RWPE2 (cell line): ENCODE data around the gene SPNS3.
A peak's percentile ranks its signal among the peaks of the same experiment; 100 is the strongest.

Source experiments
- ATAC-seq: fragments of 200-7000 bp; cut with Tn5 transposase; 3 replicates; pipeline ENCODE4 v1.9.1; 2021; ENCODE audit warnings: low read depth
- DNase-seq: peaks from one replicate; pipeline ENCODE4 v3.0.0-alpha.2; 2020; ENCODE audit warnings: low spot score
- H3K27ac ChIP-seq: fragments of 450-650 bp; 2 replicates; pipeline ENCODE4 v1.5.1; 2017; ENCODE audit warnings: mild to moderate bottlenecking; ENCODE audit not compliant: poor library complexity, severe bottlenecking
- H3K27me3 ChIP-seq: fragments of 250-450 bp; sonication (Bioruptor Pico); 2 replicates; pipeline ENCODE4 v1.5.1; 2021; ENCODE audit warnings: mild to moderate bottlenecking, moderate library complexity; ENCODE audit not compliant: insufficient read depth, poor library complexity, severe bottlenecking
- H3K36me3 ChIP-seq: fragments of 250-450 bp; sonication (Bioruptor Pico); 2 replicates; pipeline ENCODE4 v1.5.1; 2020; ENCODE audit warnings: low read depth, mild to moderate bottlenecking, moderate library complexity
- H3K4me1 ChIP-seq: fragments of 250-450 bp; sonication (Bioruptor Pico); 2 replicates; pipeline ENCODE4 v1.5.1; 2021; ENCODE audit warnings: mild to moderate bottlenecking, moderate library complexity; ENCODE audit not compliant: insufficient read depth, poor library complexity, severe bottlenecking
- H3K4me3 ChIP-seq: fragments of 250-450 bp; sonication (Bioruptor Pico); 2 replicates; pipeline ENCODE4 v1.5.1; 2021; ENCODE audit warnings: mild to moderate bottlenecking, moderate library complexity; ENCODE audit not compliant: severe bottlenecking
- H3K9me3 ChIP-seq: fragments of 250-450 bp; sonication (Bioruptor Pico); 2 replicates; pipeline ENCODE4 v1.5.1; 2021; ENCODE audit warnings: mild to moderate bottlenecking, moderate library complexity; ENCODE audit not compliant: severe bottlenecking
- TF ChIP-seq, protein P1 (sequence below): fragments of 450-650 bp; IDR thresholded peaks from one replicate; pipeline ENCODE4 v1.5.1; 2017; ENCODE audit warnings: mild to moderate bottlenecking, moderate library complexity; ENCODE audit not compliant: poor library complexity, severe bottlenecking

The SPNS3 gene

GRCh38 chr17:4472286-4472685, 38.5 kb downstream of the SPNS3 start:
- TF ChIP-seq, protein P1, sequence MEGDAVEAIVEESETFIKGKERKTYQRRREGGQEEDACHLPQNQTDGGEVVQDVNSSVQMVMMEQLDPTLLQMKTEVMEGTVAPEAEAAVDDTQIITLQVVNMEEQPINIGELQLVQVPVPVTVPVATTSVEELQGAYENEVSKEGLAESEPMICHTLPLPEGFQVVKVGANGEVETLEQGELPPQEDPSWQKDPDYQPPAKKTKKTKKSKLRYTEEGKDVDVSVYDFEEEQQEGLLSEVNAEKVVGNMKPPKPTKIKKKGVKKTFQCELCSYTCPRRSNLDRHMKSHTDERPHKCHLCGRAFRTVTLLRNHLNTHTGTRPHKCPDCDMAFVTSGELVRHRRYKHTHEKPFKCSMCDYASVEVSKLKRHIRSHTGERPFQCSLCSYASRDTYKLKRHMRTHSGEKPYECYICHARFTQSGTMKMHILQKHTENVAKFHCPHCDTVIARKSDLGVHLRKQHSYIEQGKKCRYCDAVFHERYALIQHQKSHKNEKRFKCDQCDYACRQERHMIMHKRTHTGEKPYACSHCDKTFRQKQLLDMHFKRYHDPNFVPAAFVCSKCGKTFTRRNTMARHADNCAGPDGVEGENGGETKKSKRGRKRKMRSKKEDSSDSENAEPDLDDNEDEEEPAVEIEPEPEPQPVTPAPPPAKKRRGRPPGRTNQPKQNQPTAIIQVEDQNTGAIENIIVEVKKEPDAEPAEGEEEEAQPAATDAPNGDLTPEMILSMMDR, result no peak
- no peak overlapping the region for H3K27ac ChIP-seq
- no peak overlapping the region for H3K4me3 ChIP-seq
- no peaks in the 10 kb centered on the region for H3K27me3 ChIP-seq
- no peaks in the 10 kb centered on the region for H3K4me1 ChIP-seq
- no peaks in the 10 kb centered on the region for H3K9me3 ChIP-seq
- no peaks in the 10 kb centered on the region for H3K36me3 ChIP-seq
- ATAC-seq, result no peak
- DNase-seq, result no peak

GRCh38 chr17:4474093-4474492, 40.4 kb downstream of the SPNS3 start:
- no peak for DNase-seq
- no peaks in the 10 kb centered on the region for H3K9me3 ChIP-seq
- no peaks in the 10 kb centered on the region for H3K27me3 ChIP-seq
- no peaks in the 10 kb centered on the region for H3K36me3 ChIP-seq
- no peak overlapping the region for H3K27ac ChIP-seq
- no peaks in the 10 kb centered on the region for H3K4me1 ChIP-seq
- no peak overlapping the region for H3K4me3 ChIP-seq
- ATAC-seq, result no peak
- TF ChIP-seq, protein P1, result no peak

GRCh38 chr17:4475001-4475400, 41.3 kb downstream of the SPNS3 start:
- Histone ChIP-seq H3K4me1 (no peaks in the 10 kb centered on the region), H3K27me3 (no peaks in the 10 kb centered on the region), H3K4me3 (no peak overlapping the region), H3K9me3 (no peaks in the 10 kb centered on the region), H3K36me3 (no peaks in the 10 kb centered on the region), H3K27ac (no peak overlapping the region)
- TF ChIP-seq, protein P1, result no peak
- ATAC-seq (no peak), DNase-seq (no peak)

DNA sequence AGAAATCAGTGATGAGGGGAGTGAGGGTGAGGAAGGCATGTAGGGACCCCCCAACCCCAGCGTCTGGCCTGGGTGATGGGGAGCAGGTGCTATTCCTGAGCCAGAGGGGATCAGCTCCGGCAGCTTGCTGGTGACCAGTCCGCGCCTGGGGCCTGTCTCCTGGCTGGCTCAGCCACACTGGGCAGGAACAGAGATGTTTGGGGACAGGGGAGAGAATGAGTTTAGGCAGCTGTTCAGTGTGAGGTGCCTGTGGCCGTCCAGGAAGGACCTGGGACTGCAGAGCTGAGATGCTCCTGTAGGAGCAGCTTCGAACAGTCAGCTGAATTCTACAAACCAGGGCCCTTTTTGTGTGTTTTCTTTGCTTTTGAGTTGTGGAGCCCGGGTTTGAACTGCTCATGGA, 41.7 kb downstream of the SPNS3 start:
- TF ChIP-seq, protein P1, result no peak
- Histone ChIP-seq H3K27me3 (no peaks in the 10 kb centered on the region), H3K9me3 (no peaks in the 10 kb centered on the region), H3K4me1 (no peaks in the 10 kb centered on the region), H3K4me3 (no peak overlapping the region), H3K27ac (no peak overlapping the region), H3K36me3 (no peaks in the 10 kb centered on the region)
- ATAC-seq (no peak), DNase-seq (no peak)

GRCh38 chr17:4476017-4476416, 42.3 kb downstream of the SPNS3 start:
- no peaks in the 10 kb centered on the region for H3K9me3 ChIP-seq
- H3K36me3 ChIP-seq, result no peaks in the 10 kb centered on the region
- H3K27ac ChIP-seq, result no peak overlapping the region
- H3K4me1 ChIP-seq, result no peaks in the 10 kb centered on the region
- ATAC-seq (peak; percentile 11; the same call in 1 of the 3 replicates), DNase-seq (no peak)
- TF ChIP-seq, protein P1, result no peak
- no peak overlapping the region for H3K4me3 ChIP-seq
- no peaks in the 10 kb centered on the region for H3K27me3 ChIP-seq
